Fibroblast of lung (primary cell): ENCODE measurements around the gene DSCAML1.

ENCODE experiments used
- CTCF ChIP-seq, 2 donors: IDR thresholded peaks in 1 of 2; conservative IDR thresholded peaks in 1 of 2; 1 replicate in 1 of 2; 2 replicates in 1 of 2; pipeline ENCODE4 v1.5.1; 2011 to 2012; ENCODE audit warnings: low read length in 2 of 2, control low read depth in 1 of 2, inconsistent platforms in 1 of 2, low read depth in 1 of 2, mild to moderate bottlenecking in 1 of 2
- EZH2 ChIP-seq: IDR thresholded peaks from 2 replicates; pipeline ENCODE4 v1.5.1; 2012; ENCODE audit warnings: low read length, control low read depth, mild to moderate bottlenecking; ENCODE audit errors: missing control alignments

DNA sequence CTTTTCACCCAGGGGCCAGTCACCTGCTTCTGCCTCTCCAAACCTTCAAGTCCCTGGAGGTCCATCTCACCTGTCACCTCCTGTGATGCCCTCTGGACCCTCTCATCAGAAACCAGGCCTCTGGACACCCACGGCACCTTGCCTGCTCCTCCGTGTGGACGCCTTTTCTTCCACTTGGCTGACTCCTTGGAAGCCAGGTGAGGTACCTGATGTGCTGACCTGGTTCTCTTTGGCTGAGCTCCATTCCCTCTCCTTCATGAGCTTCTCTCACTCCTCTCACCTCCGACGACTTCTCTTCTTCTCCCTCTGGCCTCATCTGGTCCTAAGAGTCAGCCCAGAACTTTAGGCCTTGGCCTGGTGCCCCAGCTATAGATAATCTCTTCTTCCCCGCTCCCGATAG, 370.1 kb downstream of the DSCAML1 start:
- TF ChIP-seq CTCF (conservative IDR thresholded peaks at IDR 0.05 in 1 of 2, IDR thresholded peaks at IDR 0.05 in 1 of 2; ENCODE audit: low read depth in 1 of 2, low read length in 2 of 2) = no peak
- TF ChIP-seq EZH2 = no peak
